Stimulated activated CD4-positive, alpha-beta T cell treated with anti-CD3 and anti-CD28 coated beads, TNF-alpha, amount 100 ng/mL, for 4 hours (primary cell): ENCODE measurements around the gene TFPT.

Source experiments
- DNase-seq, 3 experiments: peaks; one replicate each; pipeline ENCODE4 v3.0.0-alpha.2; 2020; ENCODE audit warnings: low read depth in 3 of 3

The TFPT gene

GRCh38 chr19:54077334-54077733 is 38.1 kb downstream of the TFPT start:
- DNase-seq = no peak

GRCh38 chr19:54074851-54075250 is 40.6 kb downstream of the TFPT start:
- no peak for DNase-seq

- DNase-seq = no peak
Measured at GRCh38 chr19:54073829-54074228, 41.6 kb downstream of the TFPT start.

- no peak for DNase-seq
Measured at GRCh38 chr19:54069470-54069869, 46.0 kb downstream of the TFPT start.

- no peak for DNase-seq
Measured at GRCh38 chr19:54063350-54064116, 51.9 kb downstream of the TFPT start, which contains the start of gene VSTM1. TSS of gene VSTM1 (minus strand) at chr19:54063897. CDS start at chr19:54063777, 120 bp downstream.

- DNase-seq = no peak
Measured at GRCh38 chr19:54062643-54063042, 52.8 kb downstream of the TFPT start.
